HS-27A (cell line): Measurements from ENCODE around the gene FCSK.
"Not testable (repeated sequence)": the region's sequence is repeated elsewhere in the genome, so short reads cannot be mapped to it uniquely, and the experiment has no call there.

Experiments used
- DNase-seq: peaks from one replicate; pipeline ENCODE4 v3.0.0-alpha.2; 2012; ENCODE audit warnings: low read depth, missing footprints

The FCSK gene

DNA sequence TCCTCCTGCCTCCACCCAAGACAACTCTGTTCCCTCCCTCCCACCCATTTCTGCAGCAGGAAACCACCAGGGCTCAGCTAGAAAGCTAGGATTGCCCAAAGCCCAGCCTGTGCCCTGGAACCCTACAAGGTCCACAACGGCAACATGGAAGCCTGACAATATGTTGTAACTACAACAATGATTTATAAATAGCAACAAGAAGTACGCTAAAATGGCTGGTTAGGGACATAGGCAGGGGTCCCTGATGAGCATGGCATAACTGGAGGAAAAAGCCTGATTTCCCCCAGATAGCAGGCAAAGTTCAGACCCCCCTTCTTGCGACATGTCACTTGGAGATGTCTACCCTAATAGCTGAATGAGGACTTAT lies 22.1 kb upstream of the FCSK start:
- DNase-seq: no peak

GRCh38 chr16:70432723-70433457 lies 21.5 kb upstream of the FCSK start:
- DNase-seq: no peak

GRCh38 chr16:70433458-70434103 lies 20.8 kb upstream of the FCSK start:
- no peak for DNase-seq

GRCh38 chr16:70434484-70435260 lies 19.7 kb upstream of the FCSK start:
- no peak for DNase-seq

DNA sequence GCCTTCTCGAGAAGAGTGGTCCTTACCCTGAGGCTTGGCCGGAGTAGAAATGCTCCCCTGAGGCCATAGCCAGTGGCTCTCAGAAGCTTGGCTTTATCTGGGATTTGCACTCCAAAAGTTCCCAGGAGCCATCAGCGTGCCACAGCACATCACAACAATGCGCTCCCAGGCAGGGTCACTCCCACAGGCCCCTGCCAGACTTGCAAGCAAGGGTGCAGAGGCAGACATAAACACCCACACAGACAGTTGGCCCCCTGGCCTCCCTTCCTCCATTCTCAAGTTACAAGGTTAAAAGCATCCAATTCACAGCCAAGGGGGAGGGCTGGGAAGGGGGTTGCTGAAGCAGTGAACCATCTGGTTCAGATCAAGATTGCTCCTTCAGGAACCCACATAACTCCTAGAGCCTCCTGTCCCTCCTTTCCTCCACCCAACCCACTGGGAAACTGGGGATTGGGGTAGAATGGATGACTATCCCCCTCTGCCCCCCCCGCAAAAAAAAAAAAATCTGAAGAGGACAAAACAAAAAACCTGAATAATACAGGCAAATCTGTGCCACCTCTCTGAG lies 17.3 kb upstream of the FCSK start:
- DNase-seq: no peak

GRCh38 chr16:70437582-70438557 lies 16.5 kb upstream of the FCSK start:
- no peak for DNase-seq

DNA sequence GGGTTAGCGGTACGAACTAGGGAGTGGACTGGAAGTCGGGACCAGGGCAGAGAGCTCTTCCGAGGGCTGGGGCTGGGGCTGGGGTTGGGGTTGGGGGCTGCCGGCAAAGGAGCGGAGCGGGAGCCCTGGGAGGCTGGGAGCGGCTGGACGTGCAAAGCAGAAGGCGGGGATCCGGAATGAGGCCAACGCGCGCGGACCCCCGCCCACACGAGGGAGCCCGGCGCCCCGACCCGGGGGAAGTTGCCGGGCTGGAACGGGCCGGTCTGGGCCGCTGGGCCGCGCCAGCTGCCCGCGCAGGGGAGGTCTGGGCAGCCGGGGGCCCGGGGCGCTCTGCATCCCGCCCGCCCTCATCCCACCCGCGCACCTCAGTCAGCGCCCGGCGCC lies 15.8 kb upstream of the FCSK start:
- DNase-seq: no peak

DNA sequence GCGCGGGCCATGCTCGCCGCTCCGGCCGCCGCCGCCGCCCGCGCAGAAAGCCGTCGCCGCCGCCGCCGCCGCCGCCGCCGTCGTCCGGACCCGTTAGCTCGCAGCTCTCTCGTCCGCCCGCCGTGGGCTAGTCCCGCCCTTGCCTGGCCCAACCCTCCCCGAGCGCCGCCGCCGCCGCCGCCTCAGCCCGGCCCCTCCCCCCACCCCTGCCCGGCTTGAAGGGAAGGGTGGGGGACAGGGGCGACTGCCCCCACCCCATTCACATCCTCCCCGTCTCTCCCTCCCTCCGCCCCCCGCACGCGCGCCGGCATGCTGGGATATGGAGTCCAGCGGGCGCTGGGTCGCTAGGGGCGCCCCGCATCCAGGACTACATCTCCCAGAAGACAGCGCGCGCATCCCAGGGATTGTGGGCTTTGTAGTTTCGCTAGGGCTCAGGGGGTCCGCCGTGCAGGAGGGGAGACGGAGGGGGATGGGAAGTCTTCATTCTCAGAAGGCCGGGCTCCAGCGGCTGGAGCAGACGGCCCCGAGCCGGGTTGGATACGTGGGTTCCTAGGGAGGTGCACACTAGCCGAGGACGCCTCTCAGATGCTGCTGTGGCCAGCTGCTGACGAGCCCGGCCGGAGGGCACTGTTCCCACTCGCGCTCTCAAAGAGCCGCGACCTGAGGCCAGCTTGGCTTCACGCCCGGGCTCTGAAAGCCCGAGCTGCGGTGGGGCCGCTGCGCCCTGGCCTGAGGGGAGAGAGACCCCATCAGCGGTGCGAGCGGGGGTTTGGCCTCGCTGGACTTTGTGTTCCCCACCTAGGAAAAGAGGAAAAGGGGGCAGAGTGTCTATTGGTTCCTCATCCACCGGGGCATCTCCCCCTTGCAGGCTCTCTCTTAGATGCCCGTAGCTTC lies 15.2 kb upstream of the FCSK start, which contains the start of gene ST3GAL2:
ST3GAL2 (minus strand) TSS at position 132 of the 894 bp plus-strand sequence. CDS start 40,570 bp downstream, outside the sequence.
- DNase-seq: peak; percentile 67

DNA sequence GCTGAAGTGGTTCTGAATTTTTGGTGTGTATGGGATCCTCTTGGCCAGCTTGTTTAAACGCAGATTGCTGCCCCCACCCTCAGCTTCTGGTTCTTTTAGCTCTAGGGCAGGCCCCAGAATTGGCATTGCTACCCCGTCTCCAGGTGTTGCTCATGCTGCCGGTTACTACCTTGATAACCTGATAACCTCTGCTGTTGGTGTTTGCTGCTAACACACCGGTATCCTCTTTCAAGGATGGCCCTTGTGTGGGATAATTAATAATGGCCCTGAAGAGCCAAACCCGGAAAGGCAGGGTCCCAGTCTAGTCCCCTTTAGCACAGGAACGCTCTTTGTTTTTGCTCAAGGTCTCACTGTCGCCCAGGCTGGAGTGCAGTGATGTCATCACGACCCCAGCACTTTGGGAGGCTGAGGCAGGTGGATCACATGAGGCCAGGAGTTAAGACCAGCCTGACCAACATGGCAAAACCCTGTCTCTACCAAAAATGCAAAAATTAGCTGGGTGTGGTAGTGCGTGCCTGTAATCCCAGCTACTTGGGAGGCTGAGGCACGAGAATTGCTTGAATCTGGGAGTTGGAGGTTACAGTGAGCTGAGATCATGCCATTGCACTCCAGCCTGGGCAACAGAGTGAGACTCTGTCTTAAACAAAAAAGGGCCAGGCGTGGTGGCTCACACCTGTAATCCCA lies 14.2 kb upstream of the FCSK start:
- no peak for DNase-seq

GRCh38 chr16:70441406-70441990 lies 12.9 kb upstream of the FCSK start:
- no peak for DNase-seq

DNA sequence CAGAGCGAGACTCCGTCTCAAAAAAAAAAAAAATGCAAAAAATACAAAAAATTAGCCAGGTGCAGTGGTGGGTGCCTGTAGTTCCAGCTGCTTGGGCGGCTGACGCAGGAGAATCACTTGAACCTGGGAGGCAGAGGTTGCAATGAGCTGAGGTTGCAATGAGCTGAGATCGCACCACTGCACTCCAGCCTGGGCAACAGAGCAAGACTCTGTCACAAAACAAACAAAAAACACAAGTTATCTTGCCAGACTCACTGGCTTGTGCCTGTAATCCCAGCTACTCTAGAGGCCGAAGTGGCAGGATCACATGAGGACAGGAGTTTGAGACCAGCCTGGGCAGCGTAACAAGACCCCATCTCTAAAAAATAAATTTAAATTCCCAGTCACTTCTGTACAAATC lies 12.1 kb upstream of the FCSK start:
- DNase-seq: no peak

DNA sequence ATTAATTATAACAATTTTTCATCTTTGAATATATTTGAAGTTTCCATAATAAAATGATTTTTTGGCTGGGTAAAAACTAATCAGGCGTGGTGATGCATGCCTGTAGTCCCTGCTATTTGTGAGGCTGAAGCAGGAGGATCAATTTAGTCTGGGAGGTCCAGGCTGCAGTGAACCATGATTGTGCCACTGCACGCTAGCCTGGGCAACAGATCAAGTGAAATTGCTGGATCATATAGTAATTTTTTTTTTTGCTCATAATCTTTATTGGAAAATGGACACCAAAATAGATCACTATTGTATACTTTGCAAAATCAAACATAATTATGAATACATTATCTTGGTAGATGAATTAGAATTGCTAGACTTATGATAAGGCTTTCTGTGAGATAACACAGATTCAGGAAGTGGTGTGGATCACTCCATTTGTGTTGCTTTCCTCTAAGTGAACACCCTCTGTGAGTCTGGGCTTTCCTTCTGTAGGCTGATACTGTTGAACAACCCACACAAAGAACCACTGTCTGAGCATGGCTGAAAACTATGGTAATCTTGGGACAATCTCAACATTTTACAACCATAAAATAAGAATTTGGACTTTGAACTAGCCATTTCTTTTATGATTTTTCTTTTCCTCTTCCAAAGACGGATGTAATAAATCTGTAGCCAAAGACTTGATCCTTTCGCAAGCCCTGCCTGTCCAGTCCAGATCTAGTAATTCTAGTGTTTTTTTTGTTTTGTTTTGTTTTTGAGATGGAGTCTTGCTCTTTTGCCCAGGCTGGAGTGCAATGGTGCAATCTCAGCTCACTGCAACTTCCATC lies 9.9 kb upstream of the FCSK start:
- no peak for DNase-seq

DNA sequence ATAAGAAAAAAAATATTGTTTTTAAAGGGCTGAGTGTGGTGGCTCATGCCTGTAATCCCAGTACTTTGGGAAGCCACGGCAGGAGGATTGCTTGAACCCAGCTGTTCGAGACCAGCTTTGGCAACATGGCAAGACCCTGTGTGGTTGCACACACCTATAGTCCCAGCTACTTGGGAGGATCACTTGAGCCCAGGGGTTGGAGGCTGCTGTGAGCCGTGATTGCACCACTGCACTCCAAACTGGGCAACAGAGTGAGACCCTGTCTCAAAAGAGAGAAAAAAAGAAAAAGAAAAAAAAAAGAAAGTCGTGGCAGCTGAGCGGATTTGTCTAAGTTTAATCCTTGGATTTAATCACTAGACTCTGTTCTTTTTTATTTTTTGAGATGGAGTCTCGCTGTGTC lies 6.3 kb upstream of the FCSK start:
- no peak for DNase-seq

GRCh38 chr16:70450142-70451003 lies 4.0 kb upstream of the FCSK start:
- not testable (repeated sequence) for DNase-seq

- not testable (repeated sequence) for DNase-seq
Measured at GRCh38 chr16:70451004-70451340, 3.4 kb upstream of the FCSK start.

GRCh38 chr16:70453117-70453891 lies 1.1 kb upstream of the FCSK start:
- no peak for DNase-seq

- DNase-seq: peak; percentile 33
Measured at GRCh38 chr16:70453892-70454221, 538 bp upstream of the FCSK start.
